HG03521 (cell line): ENCODE measurements around the gene G6PD.
"Not testable (repeated sequence)": the region's sequence is repeated elsewhere in the genome, so short reads cannot be mapped to it uniquely, and the experiment has no call there.

Experiments
- ATAC-seq: cut with Tn5 transposase; IDR thresholded peaks from one replicate; pipeline ENCODE4 v1.9.1; 2021; ENCODE audit warnings: mild to moderate bottlenecking, moderate library complexity; ENCODE audit not compliant: unreplicated experiment

G6PD gene

GRCh38 chrX:154545673-154546274 lies 872 bp downstream of the G6PD start:
- no peak for ATAC-seq

GRCh38 chrX:154542723-154543424 lies 3.8 kb downstream of the G6PD start:
- no peak for ATAC-seq

DNA sequence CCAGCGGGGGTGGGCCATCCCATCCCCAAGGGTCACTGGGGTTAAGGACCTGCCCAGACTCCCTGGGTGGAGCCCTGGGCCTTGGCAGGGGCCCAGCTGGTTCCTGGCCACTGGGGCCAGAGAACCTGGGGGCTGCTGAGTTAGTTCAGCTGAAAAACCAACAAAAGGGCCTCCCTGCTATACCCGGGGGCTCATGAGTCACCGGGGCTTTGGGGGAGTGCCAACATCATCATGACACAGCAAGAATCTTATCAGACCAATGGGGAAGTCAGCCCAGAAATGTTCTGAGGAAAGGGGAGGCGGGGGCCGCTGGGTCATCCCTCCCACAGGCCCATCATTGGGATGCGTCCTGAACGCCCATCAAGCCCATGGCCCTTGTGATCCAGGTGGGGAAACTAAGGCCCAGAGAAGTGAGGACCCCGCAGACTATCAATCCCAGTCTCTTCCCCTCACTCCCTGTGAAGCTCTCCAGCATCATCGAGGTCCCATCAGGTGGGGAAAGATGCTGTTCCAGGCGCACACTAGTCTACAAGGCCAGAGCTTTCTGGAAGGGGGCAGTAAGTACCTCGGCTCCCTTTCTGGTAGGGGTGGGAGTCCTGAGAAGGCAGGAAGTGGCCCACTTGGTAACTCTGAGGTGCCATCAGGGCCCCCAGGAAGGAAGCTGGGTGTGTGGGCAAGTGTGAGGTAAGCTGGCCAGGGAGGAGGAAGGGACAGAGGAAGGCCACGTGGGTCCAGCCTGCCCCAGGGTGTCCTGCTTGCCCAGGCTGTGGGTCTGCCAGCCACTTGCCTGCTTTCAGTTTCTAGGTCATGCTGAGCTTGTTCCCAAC lies 4.5 kb downstream of the G6PD start:
- no peak for ATAC-seq

- no peak for ATAC-seq
These were observed 5.1 kb downstream of the G6PD start for GRCh38 chrX:154541589-154541895.

GRCh38 chrX:154540897-154541535 lies 5.6 kb downstream of the G6PD start:
- ATAC-seq, result no peak

DNA sequence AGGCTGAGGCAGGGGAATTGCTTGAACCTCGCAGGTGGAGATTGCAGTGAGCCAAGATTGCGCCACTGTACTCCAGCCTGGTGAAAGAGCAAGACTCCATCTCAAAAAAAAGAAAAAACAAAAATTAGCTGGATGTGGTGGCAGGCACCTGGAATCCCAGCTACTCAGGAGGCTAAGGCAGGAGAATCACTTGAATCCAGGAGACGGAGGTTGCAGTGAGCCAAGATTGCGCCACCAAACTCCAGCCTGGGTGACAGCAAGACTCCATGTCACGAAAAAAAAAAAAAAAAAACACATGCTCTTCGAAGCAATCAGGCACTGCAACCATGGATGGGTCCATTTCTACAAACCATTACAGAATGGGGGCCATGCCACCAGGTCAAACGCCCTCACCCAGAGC lies 6.3 kb downstream of the G6PD start:
- not testable (repeated sequence) for ATAC-seq

DNA sequence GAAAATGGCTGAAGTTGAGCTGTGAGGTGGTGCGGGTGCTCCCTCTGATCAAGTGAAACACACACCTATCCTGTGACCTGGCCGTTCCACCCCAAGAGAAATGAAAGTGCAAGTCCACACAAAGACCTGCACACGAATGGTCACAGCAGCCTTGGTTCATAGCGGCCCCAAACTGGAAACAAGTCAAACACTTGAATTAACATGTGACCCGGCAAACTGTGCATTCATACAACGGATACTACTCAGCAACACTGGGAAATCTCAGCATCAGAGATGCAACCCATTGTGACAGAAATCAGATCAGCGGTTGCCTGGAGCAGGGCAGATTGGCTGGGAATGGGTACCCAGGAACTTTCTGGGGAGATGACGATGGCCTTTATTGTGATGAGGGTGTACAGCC lies 7.6 kb downstream of the G6PD start:
- ATAC-seq, result no peak

- no peak for ATAC-seq
These were observed 10.8 kb downstream of the G6PD start for GRCh38 chrX:154535892-154536291.

DNA sequence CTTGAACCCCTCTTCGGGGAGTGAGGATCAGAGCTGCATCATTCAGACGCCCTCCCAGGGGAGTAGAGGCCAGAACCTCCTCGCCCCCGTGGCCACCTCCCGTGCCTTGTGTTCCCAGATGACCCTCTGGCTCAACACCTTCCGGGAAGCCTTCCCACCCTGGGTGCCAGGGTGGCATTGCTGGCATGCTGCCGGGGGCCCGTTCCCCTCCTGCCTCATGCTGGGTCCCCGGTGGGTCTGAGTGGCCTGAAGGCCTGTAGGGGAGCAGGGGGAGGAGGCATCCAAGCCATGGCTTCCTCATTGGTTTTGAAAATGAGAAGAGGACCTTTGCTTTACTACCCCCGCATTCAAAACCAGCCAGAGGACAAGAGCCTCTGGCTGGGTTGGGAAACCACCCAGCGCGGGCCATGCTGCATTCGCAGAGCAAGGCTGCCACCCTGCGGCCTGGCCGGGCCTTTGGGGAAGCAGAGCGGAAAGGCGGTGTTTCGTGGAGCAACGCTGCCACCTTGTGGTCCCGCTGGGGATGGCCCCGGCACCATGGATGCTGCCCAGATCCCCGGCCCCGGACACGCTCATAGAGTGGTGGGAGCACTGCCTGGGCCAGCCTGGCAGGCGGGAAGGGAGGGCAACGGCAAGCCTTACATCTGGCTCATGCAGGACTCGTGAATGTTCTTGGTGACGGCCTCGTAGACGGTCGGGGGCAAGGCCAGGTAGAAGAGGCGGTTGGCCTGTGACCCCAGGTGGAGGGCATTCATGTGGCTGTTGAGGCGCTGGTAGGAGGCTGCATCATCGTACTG lies 11.9 kb downstream of the G6PD start:
- peak; percentile 83 for ATAC-seq

GRCh38 chrX:154532690-154533089 lies 14.0 kb downstream of the G6PD start:
- ATAC-seq, result no peak

GRCh38 chrX:154531626-154532025 lies 15.0 kb downstream of the G6PD start:
- no peak for ATAC-seq

GRCh38 chrX:154530286-154530685 lies 16.4 kb downstream of the G6PD start:
- ATAC-seq, result no peak

DNA sequence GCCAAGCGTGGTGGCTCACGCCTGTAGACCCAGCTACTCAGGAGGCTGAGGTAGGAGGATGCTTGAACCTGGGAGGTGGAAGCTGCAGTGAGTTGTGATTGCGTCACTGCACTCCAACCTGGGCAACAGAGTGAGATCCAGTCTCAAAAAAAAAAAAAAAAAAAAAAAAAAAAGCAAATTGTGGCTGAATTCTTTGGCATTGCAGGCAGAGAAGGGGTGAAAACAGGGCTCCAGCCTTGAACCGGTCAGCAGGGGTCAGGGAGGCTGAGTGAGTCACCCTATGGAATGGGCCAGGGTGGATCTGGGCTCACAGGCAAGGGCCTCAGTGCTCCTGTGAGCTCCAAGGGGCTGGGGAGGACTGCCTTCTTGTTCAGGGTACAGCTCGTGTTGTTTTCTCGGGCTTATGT lies 17.4 kb downstream of the G6PD start:
- ATAC-seq, result no peak

GRCh38 chrX:154526901-154527675 lies 19.6 kb downstream of the G6PD start:
- ATAC-seq, result no peak

DNA sequence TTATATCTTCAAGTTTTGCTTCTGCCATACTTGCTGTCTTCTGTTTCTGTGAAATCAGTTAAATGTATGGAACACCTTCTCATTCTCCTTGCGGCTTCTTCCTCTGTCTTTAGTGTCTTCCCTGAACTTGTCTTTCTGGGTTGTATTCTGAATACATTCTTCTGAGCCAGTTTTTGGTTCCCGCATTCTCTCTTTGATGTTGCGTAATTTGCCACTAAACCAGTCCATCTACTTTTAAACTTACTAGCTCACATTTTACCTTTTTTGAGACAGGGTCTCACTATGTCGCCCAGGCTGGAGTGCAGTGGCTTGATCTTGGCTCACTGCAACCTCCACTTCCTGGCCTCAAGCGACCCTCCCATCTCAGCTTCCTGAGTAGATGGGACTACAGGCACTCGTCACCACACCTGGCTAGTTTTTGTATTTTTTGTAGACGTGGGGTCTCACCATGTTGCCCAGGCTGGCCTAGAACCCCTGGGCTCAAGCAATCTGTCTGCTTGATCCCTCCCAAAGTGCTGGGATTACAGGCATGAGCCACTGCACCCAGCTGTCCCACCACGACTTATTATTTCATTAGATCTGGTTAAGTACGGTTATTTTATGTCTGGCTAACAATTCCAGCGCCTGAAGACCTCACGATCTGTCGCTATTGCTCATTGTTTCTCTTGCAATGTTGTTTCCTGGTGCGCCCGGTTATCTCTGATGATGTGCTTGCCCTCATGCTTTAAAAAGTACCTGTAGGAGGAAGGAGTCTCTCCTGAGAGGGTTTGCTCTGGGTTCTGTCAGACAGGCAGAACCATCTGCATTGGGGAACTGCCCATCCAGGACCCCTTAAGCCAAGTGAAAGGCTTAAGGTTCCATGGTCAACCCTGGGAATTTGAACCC lies 20.8 kb downstream of the G6PD start:
- ATAC-seq, result no peak

DNA sequence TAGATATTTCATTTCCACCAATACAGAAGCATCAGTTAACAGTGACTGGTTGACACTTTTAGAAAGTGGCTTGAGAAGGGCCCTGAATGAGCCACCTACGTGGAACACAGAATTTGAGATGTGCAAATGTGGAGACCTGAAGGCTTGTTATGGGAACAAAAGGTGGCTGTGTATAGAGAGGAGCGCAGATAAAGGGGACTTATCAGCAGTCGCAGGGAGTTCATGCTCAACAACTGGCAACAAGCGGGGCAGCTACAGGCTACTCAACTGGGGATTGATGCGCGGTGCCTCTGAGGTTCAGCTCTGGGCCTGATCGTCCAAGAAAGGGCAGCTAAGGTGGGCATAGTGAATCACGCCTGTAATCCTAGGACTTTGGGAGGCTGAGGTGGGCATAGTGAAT lies 27.3 kb downstream of the G6PD start:
- ATAC-seq, result no peak

GRCh38 chrX:154517101-154517781 lies 29.4 kb downstream of the G6PD start:
- no peak for ATAC-seq

DNA sequence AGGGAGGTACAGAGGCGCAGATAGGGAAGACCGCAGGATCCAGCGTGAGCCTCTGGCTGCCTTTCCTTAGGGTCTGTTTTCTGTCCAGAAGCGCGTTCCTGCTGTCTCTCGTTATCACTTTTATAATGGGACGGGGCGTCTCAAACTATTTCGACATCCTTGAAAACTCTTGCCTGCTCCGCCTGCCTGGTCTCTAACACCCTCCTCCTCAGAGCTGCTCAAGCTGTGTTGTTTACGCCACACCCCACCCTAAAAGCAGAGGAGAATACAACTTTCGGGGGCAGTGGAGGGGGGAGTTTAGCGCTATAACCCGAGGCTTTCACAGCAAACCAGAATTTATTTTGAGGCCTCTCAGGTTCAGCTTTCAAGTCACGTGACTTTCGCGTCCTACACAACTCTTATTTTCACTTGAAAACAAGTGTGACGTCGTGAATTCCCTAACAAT lies 30.0 kb downstream of the G6PD start:
- ATAC-seq, result no peak
